H1 (cell line): ENCODE data around the gene ACSF3. TPM values are rescaled to one million over a fixed set of nuclear protein-coding genes. Genes with fewer than 3 reads are reported as not detected.

ENCODE experiments used
- CTCF ChIA-PET: fragments of 300-600 bp; sonication (Branson Sonifier 250); formaldehyde crosslinking; loops from one replicate; lab custom pipeline; 2021; ENCODE audit not compliant: partially characterized antibody; lab: Charles Lee
- POLR2A ChIA-PET: fragments of 300-600 bp; sonication (Branson Sonifier 250); formaldehyde crosslinking; loops from one replicate; lab custom pipeline; 2021; ENCODE audit warnings: inconsistent platforms; ENCODE audit not compliant: partially characterized antibody; lab: Charles Lee
- DNase-seq, 2 experiments: peaks; one replicate each; pipeline versions ENCODE4 v3.0.0 to v3.0.0-alpha.2; 2010 to 2022; ENCODE audit warnings: low spot score in 2 of 2, low read depth in 1 of 2, mixed read lengths in 1 of 2
- FAIRE-seq: peaks from 2 replicates; lab custom pipeline; 2011; peaks lifted over from hg19 to GRCh38; lab: Jason Lieb, UNC
- H2AFZ ChIP-seq: 2 replicates; pipeline ENCODE4 v1.8.1; 2012; ENCODE audit warnings: low read length, inconsistent platforms
- H2AK5ac ChIP-seq: 2 replicates; pipeline ENCODE4 v1.6.1; 2013; ENCODE audit warnings: low read depth, low read length
- H2BK120ac ChIP-seq: replicated peaks from 2 replicates; pipeline ENCODE3; 2013; ENCODE audit warnings: low read depth, low read length, inconsistent platforms
- H2BK12ac ChIP-seq: 2 replicates; pipeline ENCODE4 v1.6.1; 2013; ENCODE audit warnings: low read depth, low read length
- H2BK15ac ChIP-seq: 2 replicates; pipeline ENCODE4 v1.6.1; 2013; ENCODE audit warnings: low read length
- H2BK20ac ChIP-seq: 2 replicates; pipeline ENCODE4 v1.6.1; 2013; ENCODE audit warnings: low read length
- H2BK5ac ChIP-seq: 2 replicates; pipeline ENCODE4 v1.6.1; 2013; ENCODE audit warnings: low read depth, low read length
- H3K14ac ChIP-seq: 2 replicates; pipeline ENCODE4 v1.6.1; 2013; ENCODE audit warnings: inconsistent platforms; ENCODE audit not compliant: insufficient read length
- H3K18ac ChIP-seq: 2 replicates; pipeline ENCODE4 v1.6.1; 2013; ENCODE audit warnings: low read length; ENCODE audit errors: extremely low read depth
- H3K23ac ChIP-seq: 2 replicates; pipeline ENCODE4 v1.6.1; 2013; ENCODE audit warnings: inconsistent platforms; ENCODE audit not compliant: insufficient read length
- H3K23me2 ChIP-seq: 2 replicates; pipeline ENCODE4 v1.6.1; 2013; ENCODE audit warnings: low read depth, low read length
- H3K27ac ChIP-seq: 2 replicates; pipeline ENCODE4 v1.6.1; 2011; ENCODE audit warnings: low read depth, low read length, inconsistent platforms
- H3K27me3 ChIP-seq, 4 experiments: replicated peaks in 1 of 4; 1 replicate in 1 of 4; 2 replicates in 3 of 4; pipeline versions ENCODE4 v1.6.1 to v1.8.1; 2011 to 2013; ENCODE audit warnings: low read length in 3 of 4, mild to moderate bottlenecking in 3 of 4, inconsistent platforms in 2 of 4, mixed read lengths in 2 of 4, moderate library complexity in 1 of 4; ENCODE audit not compliant: control insufficient read depth in 3 of 4, insufficient read depth in 3 of 4; ENCODE audit errors: extremely low read depth in 1 of 4
- H3K36me3 ChIP-seq, 4 experiments: 2 replicates each; pipeline versions ENCODE4 v1.6.1 to v1.8.1; 2011 to 2013; ENCODE audit warnings: mild to moderate bottlenecking in 4 of 4, low read length in 3 of 4, moderate library complexity in 2 of 4, control low read depth in 1 of 4, inconsistent platforms in 1 of 4; ENCODE audit not compliant: insufficient read depth in 4 of 4, control insufficient read depth in 2 of 4
- H3K4ac ChIP-seq: replicated peaks from 2 replicates; pipeline ENCODE3; 2013; ENCODE audit warnings: low read length, low read depth, mixed read lengths, inconsistent platforms; ENCODE audit not compliant: insufficient read length
- H3K4me1 ChIP-seq, 4 experiments: replicated peaks in 1 of 4; 1 replicate in 1 of 4; 2 replicates in 3 of 4; pipeline versions ENCODE4 v1.6.1 to v1.8.1; 2011 to 2013; ENCODE audit warnings: low read length in 3 of 4, inconsistent platforms in 2 of 4, mixed read lengths in 1 of 4; ENCODE audit not compliant: insufficient read depth in 4 of 4, control insufficient read depth in 3 of 4
- H3K4me2 ChIP-seq, 2 experiments: 2 replicates each; pipeline versions ENCODE4 v1.6.1 to v1.8.1; 2011 to 2013; ENCODE audit warnings: low read depth in 2 of 2, low read length in 2 of 2, control low read depth in 1 of 2, inconsistent platforms in 1 of 2, mild to moderate bottlenecking in 1 of 2; ENCODE audit not compliant: insufficient read depth in 1 of 2
- H3K4me3 ChIP-seq, 4 experiments: fragments of 200-600, 300-600 bp in 1 of 4; sonication (generic), shearing (Covaris generic), sonication (Bioruptor Twin) in 1 of 4; 2 replicates each; pipeline versions ENCODE4 v1.5.1 to v1.8.1; 2011 to 2016; ENCODE audit warnings: low read length in 4 of 4, low read depth in 3 of 4, control low read depth in 2 of 4, inconsistent platforms in 2 of 4, mild to moderate bottlenecking in 2 of 4, mixed read lengths in 1 of 4, moderate library complexity in 1 of 4; ENCODE audit not compliant: insufficient read depth in 2 of 4; ENCODE audit errors: extremely low read depth in 1 of 4
- H3K56ac ChIP-seq: replicated peaks from 2 replicates; pipeline ENCODE3; 2013; ENCODE audit warnings: low read depth, mild to moderate bottlenecking, mixed read lengths, low read length, inconsistent platforms; ENCODE audit not compliant: insufficient read length
- H3K79me1 ChIP-seq: 2 replicates; pipeline ENCODE4 v1.6.1; 2013; ENCODE audit warnings: low read depth, low read length, control low read depth
- H3K79me2 ChIP-seq, 2 experiments: 2 replicates each; pipeline versions ENCODE4 v1.6.1 to v1.8.1; 2012 to 2013; ENCODE audit warnings: low read length in 2 of 2, mild to moderate bottlenecking in 2 of 2, inconsistent platforms in 1 of 2; ENCODE audit not compliant: insufficient read depth in 2 of 2, control insufficient read depth in 1 of 2
- H3K9ac ChIP-seq, 4 experiments: replicated peaks in 1 of 4; 1 replicate in 1 of 4; 2 replicates in 3 of 4; pipeline versions ENCODE4 v1.6.1 to v1.8.1; 2011 to 2013; ENCODE audit warnings: low read depth in 3 of 4, low read length in 3 of 4, control low read depth in 2 of 4, mild to moderate bottlenecking in 2 of 4, moderate library complexity in 2 of 4, inconsistent platforms in 1 of 4; ENCODE audit errors: extremely low read depth in 1 of 4
- H3K9me3 ChIP-seq, 2 experiments: 2 replicates each; pipeline versions ENCODE4 v1.6.1 to v1.8.1; 2012 to 2013; ENCODE audit warnings: mild to moderate bottlenecking in 2 of 2, moderate library complexity in 2 of 2, control low read depth in 1 of 2, inconsistent platforms in 1 of 2, low read depth in 1 of 2, low read length in 1 of 2, mixed read lengths in 1 of 2; ENCODE audit not compliant: insufficient read depth in 2 of 2
- H4K20me1 ChIP-seq, 2 experiments: replicated peaks in 1 of 2; 2 replicates each; pipeline versions ENCODE3 to v1.8.1; 2011 to 2013; ENCODE audit warnings: inconsistent platforms in 2 of 2, low read length in 2 of 2, mild to moderate bottlenecking in 1 of 2; ENCODE audit not compliant: insufficient read depth in 2 of 2, control insufficient read depth in 1 of 2
- H4K5ac ChIP-seq: 2 replicates; pipeline ENCODE4 v1.6.1; 2013; ENCODE audit warnings: low read length, low read depth, mixed read lengths, inconsistent platforms; ENCODE audit not compliant: insufficient read length
- H4K8ac ChIP-seq: 2 replicates; pipeline ENCODE4 v1.8.0; 2013; ENCODE audit warnings: mild to moderate bottlenecking, moderate library complexity, low read length, inconsistent platforms; ENCODE audit not compliant: insufficient read depth; ENCODE audit errors: extremely low read depth
- H4K91ac ChIP-seq: replicated peaks from 2 replicates; pipeline ENCODE3; 2013; ENCODE audit warnings: low read length, mixed read lengths, inconsistent platforms; ENCODE audit not compliant: insufficient read length
- ASH2L ChIP-seq: fragments of 200-600, 300-600 bp; sonication (generic); IDR thresholded peaks from one replicate; pipeline ENCODE4 v1.7.1; 2017; ENCODE audit warnings: low read length
- CBX8 ChIP-seq: fragments of 300-800, 300-1000 bp; sonication (generic); IDR thresholded peaks from 2 replicates; pipeline ENCODE4 v1.7.1; 2016; ENCODE audit warnings: low read depth, low read length, borderline replicate concordance
- CTBP2 ChIP-seq: IDR thresholded peaks from 2 replicates; pipeline ENCODE4 v1.7.0; 2011; ENCODE audit warnings: borderline replicate concordance, mild to moderate bottlenecking, moderate library complexity, mixed read lengths, low read length; ENCODE audit not compliant: insufficient read depth, insufficient read length
- GABPA ChIP-seq: IDR thresholded peaks from 2 replicates; pipeline ENCODE4 v1.6.1; 2011; ENCODE audit warnings: mild to moderate bottlenecking, low read length, moderate library complexity, borderline replicate concordance; ENCODE audit not compliant: insufficient read depth
- RBBP5 ChIP-seq: IDR thresholded peaks from 2 replicates; pipeline ENCODE4 v1.7.1; 2012; ENCODE audit warnings: low read depth, mild to moderate bottlenecking, inconsistent platforms, low read length, moderate library complexity, borderline replicate concordance
- SIRT6 ChIP-seq: IDR thresholded peaks from one replicate; pipeline ENCODE4 v1.7.1; 2012; ENCODE audit warnings: low read length, inconsistent platforms
- SP2 ChIP-seq: IDR thresholded peaks from 2 replicates; pipeline ENCODE4 v1.6.1; 2012; ENCODE audit warnings: mild to moderate bottlenecking, low read length, inconsistent platforms
- SUZ12 ChIP-seq: fragments of 200-600 bp; sonication (generic); IDR thresholded peaks from 2 replicates; pipeline ENCODE4 v1.6.1; 2012; ENCODE audit warnings: mild to moderate bottlenecking, inconsistent platforms, low read length, moderate library complexity, mixed read lengths
- YY1 ChIP-seq: IDR thresholded peaks from 2 replicates; pipeline ENCODE4 v1.6.1; 2011; ENCODE audit warnings: low read depth, mild to moderate bottlenecking, low read length
- WGBS, 2 experiments: shearing (Covaris generic) in 1 of 2; methylation state at CpG; one replicate each; pipeline versions ENCODE4 v1.1.6 to v1.1.7; 2013 to 2015; ENCODE audit warnings: low lambda C conversion rate in 2 of 2, mixed read lengths in 2 of 2, inconsistent platforms in 1 of 2, low coverage in 1 of 2, missing lambda C conversion rate in 1 of 2; ENCODE audit not compliant: insufficient replicate concordance in 2 of 2, insufficient coverage in 1 of 2, insufficient read length in 1 of 2; ENCODE audit errors: extremely low coverage in 1 of 2, missing lambda C conversion rate in 1 of 2; 5-methylcytosine and 5-hydroxymethylcytosine counted together
- polyA plus RNA-seq, 7 experiments: library from polyadenylated mRNA; depleted of rRNA in 3 of 7; stranded (reverse) in 5 of 7; unstranded in 2 of 7; fragments of >200 nt in 5 of 7; fragments of 200-250 nt in 2 of 7; gene quantifications; 1 replicate in 5 of 7; 2 replicates in 1 of 7; 4 replicates in 1 of 7; pipeline versions ENCODE4 v1.2.1 to v1.2.3, GENCODE V29; 2011 to 2013; ENCODE audit warnings: missing spikeins in 2 of 7, mixed read lengths in 2 of 7
- total RNA-seq: library from RNA; stranded (reverse); fragmentation: NEBNext Ultra II Directional; extraction: Animal tissue kit (Norgen Biotek cat#: 25700); gene quantifications from 2 replicates; pipeline ENCODE4 v1.2.1, GENCODE V29; 2021

The ACSF3 gene
- total and polyA plus RNA-seq, 2 of the 8 experiments (the other 6 are each of a cell fraction or from before 2014, with no cell fraction given) = 15.6 to 22.9 TPM

DNA sequence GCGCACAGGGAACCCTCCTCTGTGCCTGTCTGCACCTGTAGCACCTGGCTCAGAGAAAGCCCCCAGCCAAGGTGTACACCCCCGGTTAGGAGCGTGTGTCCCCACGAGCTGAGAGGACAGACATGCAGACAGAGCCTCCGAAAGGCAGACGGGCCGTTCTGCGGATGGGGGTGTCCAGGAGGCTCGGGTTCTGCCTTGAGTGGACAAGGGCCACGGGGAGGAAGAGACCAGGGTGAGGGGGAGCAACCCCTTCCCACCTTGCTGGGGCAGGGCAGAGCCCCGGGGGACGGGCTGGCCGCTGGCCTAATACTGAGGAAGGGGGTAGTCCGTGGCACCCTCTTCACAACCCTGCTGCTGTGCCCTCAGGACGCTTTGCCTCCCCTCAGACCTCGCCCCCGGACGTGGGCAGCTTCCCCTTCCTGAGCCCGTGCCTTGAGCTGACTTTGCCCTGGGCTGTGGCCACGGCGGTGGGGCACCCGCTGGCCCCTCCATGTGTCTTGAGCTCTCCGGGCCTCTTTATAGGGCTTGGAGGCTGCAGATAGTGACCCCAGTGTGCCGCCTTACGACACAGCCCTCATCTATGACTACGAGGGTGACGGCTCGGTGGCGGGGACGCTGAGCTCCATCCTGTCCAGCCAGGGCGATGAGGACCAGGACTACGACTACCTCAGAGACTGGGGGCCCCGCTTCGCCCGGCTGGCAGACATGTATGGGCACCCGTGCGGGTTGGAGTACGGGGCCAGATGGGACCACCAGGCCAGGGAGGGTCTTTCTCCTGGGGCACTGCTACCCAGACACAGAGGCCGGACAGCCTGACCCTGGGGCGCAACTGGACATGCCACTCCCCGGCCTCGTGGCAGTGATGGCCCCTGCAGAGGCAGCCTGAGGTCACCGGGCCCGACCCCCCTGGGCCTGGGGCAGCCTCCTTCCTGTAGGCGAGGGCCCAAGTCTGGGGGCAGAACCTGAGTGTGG is 101.0 kb downstream of the ACSF3 start:
- Histone ChIP-seq H3K27me3 (peaks cover 0 to 12% (median 8%) of the 10 kb centered on the region in 4 experiments; a peak in 6 of 7 replicates), H3K56ac (no peak overlapping the region), H3K23ac (no peak overlapping the region), H2AK5ac (no peak overlapping the region), H3K79me1 (no peaks in the 10 kb centered on the region), H2BK12ac (no peak overlapping the region), H4K5ac (no peak overlapping the region), H3K79me2 (no peaks in the 10 kb centered on the region), H4K8ac (no peak overlapping the region; the same call in 1 of the 2 replicates), H3K36me3 (no peaks in the 10 kb centered on the region), H2BK120ac (no peak overlapping the region), H4K91ac (no peak overlapping the region), H4K20me1 (peaks cover 2 to 6% of the 10 kb centered on the region in 2 experiments), H3K4me2 (no peak overlapping the region; a peak in 1 of 4 replicates), H3K4me1 (no peaks in the 10 kb centered on the region; a peak in 3 of 7 replicates), H3K14ac (no peak overlapping the region), H2AFZ (no peak overlapping the region), H3K4ac (peak overlapping the region; percentile 21), H3K4me3 (no peak overlapping the region), H3K18ac (no peak overlapping the region), H2BK20ac (no peak overlapping the region), H3K9ac (no peak overlapping the region), H2BK5ac (no peak overlapping the region), H3K9me3 (no peaks in the 10 kb centered on the region; a peak in 1 of 4 replicates), H2BK15ac (no peak overlapping the region), H3K23me2 (peaks cover 6% of the 10 kb centered on the region; the same call in 1 of the 2 replicates), H3K27ac (no peak overlapping the region)
- TF ChIP-seq ASH2L (no peak), SP2 (no peak), SUZ12 (no peak), GABPA (no peak), CBX8 (no peak), SIRT6 (no peak), YY1 (no peak), CTBP2 (no peak), RBBP5 (no peak)
- WGBS, 2 experiments = 88% methylated on average over 42 of the region's 45 CpGs; no CpG with 5 or more reads in 1 of the 2 experiments
- CTCF ChIA-PET = interaction anchor here (1.6 to 1.9 kb wide), 2 partner anchors 21 to 27 kb away, joined by 4 to 7 read pairs; no protein-coding TSS in a partner anchor
- DNase-seq (peak in 1 of 2 experiments; percentile 45), FAIRE-seq (no peak)
- POLR2A ChIA-PET = no interaction called here
